ENCODE results near the gene YBEY.
A peak's percentile ranks its signal among the peaks of the same experiment; 100 is the strongest.
"Not testable (repeated sequence)": the region's sequence is repeated elsewhere in the genome, so short reads cannot be mapped to it uniquely, and the experiment has no call there.

The YBEY gene

DNA sequence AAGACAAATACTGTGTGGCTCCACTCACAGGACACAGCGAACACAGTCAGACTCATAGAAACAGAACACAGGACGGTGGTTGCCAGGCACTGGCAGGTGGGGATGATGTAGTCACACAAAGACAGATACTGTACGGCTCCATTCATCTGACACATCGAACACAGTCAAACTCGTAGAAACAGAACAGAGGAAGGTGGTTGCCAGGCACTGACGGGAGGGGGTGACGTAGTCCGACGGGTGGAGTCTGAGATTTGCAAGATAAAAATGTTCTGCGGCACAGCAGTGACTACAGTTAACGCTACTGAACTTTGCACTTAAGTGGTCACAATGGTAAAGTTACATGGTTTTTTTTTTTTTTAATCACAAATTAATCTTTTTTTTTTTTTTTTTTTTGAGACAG, 18.8 kb downstream of the YBEY start:
- DNase-seq (ENCODE audit: low read depth): no peak

DNA sequence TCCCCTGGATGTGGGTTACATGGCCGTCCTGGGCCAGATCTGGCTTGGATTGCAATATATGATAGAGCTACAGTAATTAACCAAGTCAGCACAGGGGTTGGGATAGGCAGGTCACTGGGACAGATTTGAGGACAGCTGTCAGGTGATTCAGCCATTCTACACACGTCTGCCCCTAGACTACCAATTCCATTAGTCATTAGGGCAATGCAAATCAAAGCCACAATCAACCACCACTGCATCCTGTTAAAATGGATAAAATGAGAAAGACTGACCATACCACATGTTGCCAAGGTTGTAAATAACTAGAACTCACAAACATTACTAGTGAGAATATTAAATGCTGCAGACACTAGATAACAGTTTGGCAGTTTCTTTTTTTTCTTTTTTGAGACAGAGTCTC, 21.5 kb downstream of the YBEY start:
- DNase-seq (ENCODE audit: low read depth): no peak

DNA sequence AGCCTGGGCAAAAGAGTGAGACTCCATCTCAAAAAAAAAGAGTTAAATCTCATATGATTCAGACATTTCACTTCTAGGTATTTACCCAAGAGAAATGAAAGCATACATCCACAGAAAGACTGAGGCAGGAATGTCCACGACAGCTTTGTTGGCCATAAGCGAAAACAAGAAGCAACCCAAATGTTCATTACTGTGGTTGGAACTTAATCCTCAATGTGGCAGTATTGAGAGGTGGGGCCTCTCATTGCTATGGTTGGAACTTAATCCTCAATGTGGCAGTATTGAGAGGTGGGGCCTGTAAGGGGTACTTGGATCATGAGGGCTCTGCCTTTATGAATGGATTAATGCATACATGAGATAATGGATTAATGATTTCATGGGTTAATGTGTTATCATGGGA, 22.3 kb downstream of the YBEY start:
- DNase-seq (ENCODE audit: low read depth): no peak

DNA sequence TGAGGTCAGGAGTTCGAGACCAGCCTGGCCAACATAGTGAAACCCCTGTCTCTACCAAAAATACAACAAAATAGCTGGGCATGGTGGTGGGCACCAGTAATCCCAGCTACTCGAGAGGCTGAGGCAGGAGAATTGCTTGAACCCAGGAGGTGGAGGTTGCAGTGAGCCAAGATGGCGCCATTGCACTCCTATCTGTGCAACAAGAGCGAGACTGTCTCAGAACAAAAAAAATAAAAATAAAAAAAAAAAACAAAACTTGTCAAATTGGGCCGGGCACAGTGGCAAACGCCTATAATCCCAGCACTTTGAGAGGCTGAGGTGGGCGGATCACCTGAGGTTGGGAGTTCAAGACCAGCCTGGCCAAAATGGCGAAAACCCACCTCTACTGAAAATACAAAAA, 24.1 kb downstream of the YBEY start:
- not testable (repeated sequence) for DNase-seq (ENCODE audit: low read depth)

DNA sequence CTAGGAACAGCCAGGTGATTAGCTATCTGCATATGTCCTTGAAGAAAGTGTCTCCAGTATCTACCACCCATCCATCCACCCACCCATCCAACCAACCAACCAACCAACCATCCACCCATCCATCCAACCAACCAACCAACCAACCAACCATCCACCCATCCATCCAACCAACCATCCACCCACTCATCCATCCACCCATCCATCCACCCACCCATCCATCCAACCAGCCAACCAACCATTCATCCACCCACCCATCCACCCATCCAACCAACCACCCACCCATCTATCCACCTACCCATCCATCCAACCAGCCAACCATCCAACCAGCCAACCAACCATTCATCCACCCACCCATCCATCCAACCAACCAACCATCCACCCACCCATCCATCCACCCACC, 25.4 kb downstream of the YBEY start:
- DNase-seq (ENCODE audit: low read depth): no peak

DNA sequence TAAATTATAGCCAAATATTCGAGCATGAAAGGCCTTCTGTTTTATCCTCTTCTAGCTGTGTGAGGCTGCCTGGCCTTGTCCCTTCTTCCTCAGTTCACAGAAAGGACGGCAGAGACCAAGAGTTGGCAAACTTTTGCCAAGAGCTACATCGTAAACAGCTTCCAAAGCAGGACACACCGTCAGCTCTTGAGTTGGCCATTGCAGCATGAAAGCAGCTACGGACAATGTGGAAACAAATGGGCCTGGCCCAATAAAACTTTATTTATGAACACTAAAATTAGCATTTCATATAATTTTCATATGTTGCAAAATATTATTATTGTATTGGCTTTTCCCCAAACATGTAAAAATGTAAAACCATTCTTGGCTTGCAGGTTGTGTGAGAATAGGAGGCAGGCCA, 26.8 kb downstream of the YBEY start:
- no peak for DNase-seq (ENCODE audit: low read depth)

DNA sequence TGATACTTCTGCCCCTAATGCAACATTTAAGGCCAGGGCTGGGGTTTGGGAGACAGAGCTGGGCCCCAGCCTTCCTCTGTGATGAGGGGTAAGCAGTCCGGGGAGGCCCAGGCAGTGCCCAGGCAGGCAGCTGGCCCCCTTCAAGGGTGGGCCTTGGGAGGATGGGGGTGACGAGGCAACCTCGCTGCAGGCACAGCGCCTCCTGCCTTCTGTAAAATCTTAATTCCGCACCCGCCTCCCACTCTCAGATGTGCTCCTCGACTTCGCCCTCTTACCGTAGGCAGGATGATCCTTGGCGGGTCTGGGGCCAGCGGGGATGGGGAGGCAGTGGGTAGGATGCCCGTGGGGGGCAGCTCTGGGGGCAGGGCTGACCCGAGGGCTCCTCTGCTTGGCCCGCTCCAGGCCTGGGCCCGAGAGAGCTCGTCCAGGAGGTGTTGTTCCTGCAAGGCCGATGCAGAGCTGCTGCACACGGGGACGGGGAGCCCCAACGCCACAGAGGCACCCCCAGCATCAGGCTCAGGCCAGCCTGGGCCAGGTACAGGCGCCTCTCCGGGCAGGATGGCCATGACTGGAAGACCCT, 28.4 kb downstream of the YBEY start:
- DNase-seq (ENCODE audit: low read depth): no peak

DNA sequence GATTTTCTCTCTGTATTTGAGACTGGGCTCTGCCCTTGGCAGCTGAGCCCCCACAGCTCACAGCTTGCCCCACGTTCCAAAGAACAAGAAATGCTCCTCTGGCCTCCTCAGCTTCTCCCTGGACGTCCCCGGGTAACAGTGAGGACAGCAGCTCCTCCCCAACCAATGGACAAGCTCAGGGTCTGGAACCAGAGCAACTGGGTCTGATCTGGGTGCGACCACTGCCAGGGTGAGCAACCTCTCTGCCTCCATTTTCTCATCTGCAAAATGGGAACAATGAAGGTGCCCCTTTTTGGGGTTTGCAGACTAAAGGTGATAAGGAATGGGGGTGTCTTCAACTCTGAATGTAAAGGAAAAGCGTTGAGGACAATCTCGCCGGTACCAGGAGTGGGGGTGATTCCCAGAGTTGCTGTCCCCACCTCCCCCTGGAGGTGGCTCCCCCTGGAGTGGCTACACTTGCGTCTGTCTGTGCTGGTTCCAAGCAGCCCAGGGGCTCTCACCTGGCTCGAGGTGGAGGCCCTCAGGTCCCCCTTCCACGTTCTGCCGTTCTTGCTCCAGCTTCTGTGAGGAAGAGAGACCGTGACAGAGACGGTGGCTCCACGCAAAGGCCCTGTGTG, 30.7 kb downstream of the YBEY start:
- DNase-seq (ENCODE audit: low read depth): no peak

DNA sequence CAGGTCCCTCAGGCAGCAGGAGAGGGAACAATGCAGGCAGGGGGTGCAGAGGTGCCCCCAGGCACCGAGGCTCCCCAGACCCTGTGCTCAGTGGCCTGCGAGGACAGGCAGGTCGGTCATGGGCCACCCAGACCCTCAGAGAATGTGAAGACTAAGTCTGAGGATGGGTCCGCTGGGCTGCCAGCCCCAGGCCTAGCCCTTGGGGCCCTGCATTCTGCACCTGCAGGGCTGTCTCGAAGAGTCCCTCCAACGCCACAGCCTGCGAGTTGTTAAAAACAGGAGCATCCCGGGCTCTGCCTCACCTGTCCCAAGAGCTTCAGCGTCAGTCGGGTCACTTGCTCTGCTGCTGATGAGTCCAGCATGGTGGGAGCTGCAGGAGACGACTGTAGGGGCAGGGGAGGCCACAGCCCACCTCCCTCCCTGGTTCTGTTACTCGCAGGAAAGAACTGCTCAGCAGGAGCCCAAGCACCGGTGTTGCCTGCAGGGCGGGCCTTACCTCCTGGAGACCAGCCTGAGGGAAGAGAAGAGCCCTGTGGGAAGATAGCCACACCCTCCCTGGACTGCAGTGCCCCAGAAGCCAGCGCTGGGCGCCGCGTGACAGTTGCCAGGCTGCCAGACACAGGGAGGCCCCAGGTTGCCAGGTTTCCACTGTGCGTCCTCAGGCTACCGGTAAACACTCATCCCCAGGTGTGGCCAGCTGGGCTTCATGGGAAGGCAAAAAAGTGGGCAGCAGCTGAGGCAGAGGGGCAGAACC, 31.7 kb downstream of the YBEY start:
- DNase-seq (ENCODE audit: low read depth): no peak

DNA sequence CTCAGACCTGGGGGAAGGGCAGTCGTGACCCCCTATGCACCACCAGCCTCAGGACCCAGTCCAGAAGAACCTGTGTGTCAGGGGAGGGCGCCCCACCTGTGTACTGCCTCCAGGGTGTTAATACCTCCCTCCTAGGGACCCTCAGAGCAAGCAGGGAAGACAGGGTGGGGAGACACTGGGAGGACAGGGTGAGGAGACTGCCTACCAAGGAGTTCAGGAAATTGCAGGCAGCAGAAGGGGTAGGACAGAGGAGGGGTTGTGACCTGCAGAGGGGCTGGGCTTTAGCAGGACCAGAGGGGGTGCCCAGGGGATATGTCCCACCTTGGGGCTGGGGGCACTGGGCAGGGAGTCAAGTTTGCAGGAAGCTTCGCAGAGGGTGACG, 32.3 kb downstream of the YBEY start:
- DNase-seq (ENCODE audit: low read depth): no peak

DNA sequence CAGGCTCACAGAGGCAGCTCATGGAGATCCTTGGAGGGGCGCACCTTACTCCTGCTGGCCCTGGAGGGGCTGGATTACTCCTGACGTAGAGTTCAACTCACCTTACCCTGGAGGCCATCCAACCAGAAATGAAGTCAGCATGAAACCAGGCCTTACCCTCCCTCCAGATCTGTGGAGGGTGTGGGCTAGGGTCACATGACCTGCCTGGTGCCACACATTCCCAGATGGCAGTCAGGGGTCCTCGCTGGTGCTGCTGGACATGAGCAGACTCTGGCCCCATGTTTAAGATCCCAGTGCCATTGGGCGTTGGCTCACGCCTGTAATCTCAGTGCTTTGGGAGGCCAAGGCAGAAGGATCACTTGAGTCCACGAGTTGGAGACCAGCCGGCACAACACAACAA, 33.0 kb downstream of the YBEY start:
- no peak for DNase-seq (ENCODE audit: low read depth)

DNA sequence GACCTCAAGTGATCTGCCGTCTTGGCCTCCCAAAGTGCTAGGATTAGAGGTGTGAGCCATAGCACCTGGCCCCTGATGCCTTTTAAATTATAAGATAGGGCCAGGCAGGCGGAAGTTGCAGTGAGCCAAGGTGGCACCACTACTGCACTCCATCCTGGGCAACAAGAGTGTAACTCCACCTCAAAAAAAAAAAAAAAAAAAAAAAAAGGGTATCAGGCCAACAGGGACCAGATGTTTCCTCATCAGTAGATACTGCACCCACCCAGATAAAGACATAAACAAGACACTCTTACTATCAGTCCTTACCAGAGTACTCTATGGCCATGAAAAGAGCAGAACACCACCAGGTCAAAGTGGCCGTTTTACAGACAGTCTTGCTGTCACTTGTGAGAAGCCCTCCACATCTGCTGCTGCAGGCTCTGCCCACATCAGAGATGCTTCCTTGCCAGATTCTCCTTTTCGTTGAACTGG, 34.2 kb downstream of the YBEY start:
- DNase-seq (ENCODE audit: low read depth): no peak

DNA sequence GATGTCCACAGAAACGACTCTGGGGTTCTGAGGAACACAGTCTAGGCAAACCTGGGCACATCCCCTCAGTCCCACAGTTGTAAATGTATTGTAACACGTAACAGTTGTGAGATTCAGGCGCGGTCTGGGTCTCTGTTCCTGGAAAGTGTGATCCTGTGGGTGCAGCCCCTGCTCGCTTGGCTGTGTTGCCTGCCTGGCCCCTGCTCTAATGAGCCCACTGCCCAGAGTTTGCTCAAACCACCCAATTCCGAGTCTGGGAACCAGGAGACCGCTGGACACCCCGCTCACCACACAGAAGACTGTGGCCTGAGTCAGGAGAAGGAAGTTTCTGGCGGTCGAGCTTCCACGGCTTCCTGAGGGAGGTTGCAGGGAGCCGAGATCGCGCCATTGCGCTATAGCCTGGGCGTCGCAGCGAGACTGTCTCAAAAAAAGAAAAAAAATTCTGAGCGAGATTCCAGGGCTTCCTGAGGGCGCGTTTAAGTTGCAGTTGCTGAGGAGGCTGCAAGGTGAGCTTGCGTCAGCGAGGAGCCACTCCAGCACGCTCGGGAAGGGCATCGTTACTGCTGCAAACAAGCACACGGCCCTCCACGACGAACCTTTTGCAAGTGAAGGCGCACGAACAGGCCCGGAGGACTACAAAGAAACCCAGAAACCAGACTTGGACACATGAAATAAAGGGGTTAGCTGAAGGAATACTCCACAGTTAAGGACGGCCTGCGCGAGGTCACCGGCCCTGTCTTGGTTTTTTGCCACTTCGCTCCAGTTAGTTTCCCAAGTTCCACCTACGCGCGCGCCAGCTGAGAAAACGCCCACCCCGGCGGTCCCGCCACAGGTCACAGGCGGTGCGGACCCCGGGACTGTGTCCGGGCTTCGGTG, 36.4 kb downstream of the YBEY start:
- no peak for DNase-seq (ENCODE audit: low read depth)

DNA sequence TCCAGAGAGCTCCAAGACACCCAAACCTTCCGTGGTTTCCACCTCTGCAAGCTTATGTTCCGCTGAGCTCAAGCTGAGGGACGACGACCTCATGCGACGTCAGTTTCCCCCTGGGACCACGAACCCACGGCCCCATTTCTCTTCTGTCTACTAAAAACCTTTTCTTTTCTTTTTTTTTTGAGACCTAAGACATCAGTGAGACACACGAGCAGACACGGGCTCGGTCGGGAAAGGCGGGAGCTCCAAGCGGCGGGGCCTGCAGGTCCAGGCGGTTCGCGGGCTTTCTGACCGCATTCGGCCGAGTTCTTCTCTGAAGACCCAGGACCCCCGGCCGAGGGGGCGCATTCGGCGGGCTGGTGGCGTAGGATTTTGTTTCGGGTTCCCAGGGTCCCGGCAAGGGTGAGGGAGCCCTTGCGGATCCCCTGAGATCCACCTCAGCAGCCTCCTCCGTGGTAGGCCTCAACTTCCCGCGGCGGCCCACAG, 37.1 kb downstream of the YBEY start:
- no peak for DNase-seq (ENCODE audit: low read depth)

DNA sequence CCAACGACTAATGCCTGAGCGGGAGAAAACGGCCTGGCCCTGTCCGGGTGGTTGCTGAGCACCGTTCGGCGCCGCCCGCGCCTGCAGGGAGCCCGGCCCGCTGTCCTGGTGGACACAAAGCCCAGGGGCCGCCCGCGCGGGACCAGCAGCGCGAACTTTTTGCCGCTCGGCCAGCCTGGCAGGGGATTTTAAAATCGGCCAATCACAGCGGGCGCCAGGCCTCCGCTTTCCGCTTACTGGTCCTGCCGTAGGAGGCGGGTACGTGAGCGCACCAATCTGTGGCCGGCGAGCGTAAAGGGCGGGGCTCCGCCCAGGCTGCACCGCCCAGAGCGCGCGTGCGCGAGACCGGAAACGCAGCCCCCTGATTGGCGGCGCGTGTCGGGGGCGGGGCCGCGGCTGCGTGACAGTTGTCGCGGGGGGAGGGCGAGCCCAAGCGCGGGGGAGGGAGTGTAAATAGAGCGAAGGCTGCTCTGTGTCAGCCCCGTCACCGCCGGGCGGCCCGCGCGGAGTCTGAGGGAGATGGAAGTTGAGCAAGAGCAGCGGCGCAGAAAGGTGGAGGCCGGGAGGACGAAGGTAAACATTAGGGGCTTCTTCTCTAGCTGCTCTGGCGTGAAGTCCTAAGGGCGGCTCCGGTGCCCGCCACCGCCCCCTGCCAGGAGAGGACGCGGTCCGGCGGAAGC, 37.7 kb downstream of the YBEY start, which contains the start of the genes C21orf58 and PCNT:
TSS of gene C21orf58 (minus strand) at position 161 of the 680 bp plus-strand sequence. CDS start 1,132 bp downstream, outside the sequence.
TSS of gene PCNT (plus strand) at position 447 of the 680 bp plus-strand sequence. CDS start at position 520, 73 bp downstream.
- DNase-seq (ENCODE audit: low read depth): peak; percentile 88

DNA sequence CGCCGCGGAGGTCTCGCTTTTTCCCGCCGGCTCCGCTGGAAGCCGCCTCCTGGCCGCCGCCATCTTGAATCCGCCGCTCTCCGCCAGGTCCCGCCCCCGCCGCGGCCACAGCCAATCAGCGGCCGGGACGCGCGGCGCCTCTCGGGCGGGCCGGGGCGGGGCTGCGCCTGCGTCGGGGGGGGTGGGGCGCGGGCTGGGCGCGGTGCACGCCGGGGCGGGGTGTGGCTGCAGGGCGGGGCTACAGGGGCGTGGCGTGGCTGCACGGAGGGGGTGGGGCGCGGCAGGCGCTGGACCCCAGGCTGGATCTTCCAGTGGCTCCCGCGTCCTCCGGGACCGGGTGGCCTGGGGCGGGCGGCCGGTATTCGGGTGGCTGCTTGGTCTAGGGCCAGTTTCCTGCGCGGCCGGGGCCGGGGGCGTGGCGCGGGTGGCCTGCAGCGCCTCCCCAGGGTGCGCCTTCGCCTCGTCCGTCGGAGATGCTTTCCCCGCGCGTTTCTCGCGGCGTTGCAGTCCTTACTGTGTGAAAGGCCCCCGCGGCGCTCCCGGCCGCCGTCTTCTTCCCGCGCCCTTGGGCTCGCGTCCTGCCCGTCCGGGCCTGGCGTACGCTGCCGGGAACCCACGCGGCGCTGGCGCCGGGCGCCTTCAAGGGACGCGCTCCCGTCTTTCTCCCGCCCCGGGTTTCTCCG, 38.4 kb downstream of the YBEY start:
- DNase-seq (ENCODE audit: low read depth): peak; percentile 71

DNA sequence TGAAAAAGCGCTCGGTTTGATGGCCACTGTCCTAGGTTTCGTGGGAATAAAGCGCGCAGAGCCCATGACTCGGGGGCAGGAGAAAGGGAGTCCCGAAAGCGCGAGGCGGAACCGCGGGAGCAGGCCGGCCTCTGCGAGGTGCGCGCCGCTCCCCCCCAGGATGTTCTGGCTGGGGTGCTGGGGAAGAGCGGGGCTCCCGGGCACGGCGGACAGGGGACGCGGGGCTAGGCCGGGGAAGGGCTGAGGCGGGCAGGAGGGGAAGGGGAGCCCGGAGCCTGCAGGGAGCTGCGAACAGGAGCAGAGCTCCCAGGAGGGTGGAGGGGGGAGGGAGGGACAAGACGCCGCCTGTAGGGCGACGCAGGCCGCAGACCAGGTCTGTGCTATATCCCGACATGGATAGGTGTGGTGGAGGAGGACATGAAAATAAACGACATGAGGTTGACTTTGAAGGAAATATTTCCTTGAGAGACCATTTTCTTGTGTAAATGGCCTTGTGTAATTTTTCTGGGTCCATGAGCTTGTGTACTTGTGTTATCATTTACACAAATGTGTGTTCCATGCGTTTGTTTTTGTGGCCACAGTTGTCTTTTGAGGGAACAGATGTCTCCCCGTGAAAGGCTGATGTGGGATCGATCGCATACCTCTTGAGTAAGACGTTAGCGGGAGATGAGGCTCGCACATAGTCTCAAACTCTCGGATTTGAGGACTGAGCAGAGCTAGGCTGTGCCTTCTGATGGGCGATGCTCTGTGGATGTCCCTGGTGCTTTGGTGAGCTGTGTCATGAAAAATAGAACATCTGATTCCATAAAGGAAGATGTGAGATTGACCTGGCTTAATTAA, 39.2 kb downstream of the YBEY start:
- DNase-seq (ENCODE audit: low read depth): no peak

DNA sequence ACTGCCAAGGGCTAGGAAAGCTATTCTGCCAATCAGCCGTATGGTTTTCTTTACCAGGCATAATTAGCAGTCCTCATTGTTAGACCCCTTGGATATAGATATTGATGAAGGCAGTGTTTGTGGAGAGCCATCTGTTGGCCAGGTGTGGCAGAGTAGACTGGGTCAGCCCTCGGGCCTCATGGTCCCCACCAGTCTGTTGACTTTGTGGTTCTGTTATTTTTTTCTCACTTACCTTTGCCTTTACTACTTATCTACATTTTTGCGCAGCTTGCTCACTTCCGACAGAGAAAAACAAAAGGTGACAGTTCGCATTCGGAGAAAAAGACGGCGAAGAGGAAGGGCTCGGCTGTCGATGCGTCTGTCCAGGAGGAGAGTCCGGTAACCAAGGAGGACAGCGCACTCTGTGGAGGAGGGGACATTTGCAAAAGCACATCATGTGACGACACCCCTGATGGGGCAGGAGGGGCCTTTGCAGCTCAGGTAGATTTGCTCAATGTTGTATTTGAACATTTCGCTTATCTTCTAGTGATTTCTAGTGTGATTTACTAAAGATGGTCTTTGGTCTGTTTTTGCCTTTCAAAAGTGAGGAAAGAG, 40.1 kb downstream of the YBEY start:
- no peak for DNase-seq (ENCODE audit: low read depth)

DNA sequence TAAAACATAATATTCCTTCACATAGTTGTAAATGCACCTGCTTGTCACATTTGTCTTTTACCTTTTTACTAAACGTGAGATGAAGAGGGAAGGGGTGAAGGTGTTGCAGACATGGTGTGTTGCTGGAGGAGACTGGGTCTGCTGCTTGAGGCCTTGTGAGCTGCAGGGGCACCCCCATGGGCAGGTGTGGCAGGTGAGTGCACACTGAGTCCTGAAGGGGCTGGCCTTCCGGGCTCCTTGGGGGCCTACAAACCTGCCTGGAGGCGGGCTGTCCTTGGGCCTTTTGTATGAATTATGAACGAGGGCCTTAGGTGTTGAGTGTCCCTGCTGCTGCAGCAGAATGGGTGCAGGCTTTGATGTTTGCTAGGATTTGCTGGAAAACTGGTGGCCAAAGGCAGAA, 41.6 kb downstream of the YBEY start:
- DNase-seq (ENCODE audit: low read depth): no peak

DNA sequence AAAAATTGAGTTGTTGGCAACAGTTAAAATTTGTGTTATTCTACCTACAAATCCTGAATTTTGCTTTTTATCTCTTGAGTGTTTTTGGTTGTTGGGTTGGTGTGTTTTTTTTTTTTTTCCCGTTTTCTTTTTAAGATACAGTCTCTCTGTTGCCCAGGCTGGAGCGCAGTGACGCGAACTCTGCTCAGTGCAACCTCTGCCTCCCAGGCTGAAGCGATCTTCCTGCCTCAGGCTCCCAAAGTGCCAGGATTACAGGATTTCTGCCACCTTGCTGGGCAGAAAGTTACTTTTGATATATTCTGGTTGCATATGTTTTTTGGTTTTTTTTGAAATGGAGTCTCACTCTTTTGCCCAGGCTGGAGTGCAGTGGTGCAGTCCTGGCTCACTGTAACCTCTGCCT, 42.0 kb downstream of the YBEY start:
- DNase-seq (ENCODE audit: low read depth): no peak

Measured in stimulated activated CD8-positive, alpha-beta memory T cell treated with anti-CD3 and anti-CD28 coated beads, Interleukin-15, amount 100 ng/mL, for 1 hour (primary cell).